Measurements from ENCODE around the gene CYP46A1.

- TF ChIP-seq TCF7L2 (IDR thresholded peaks at IDR 0.05; ENCODE audit: low read depth, low read length) (no peak), CTCF (IDR thresholded peaks at IDR 0.05) (no peak), POLR2AphosphoS5 (IDR thresholded peaks at IDR 0.05; ENCODE audit: low read depth, low read length) (no peak), SIN3A (IDR thresholded peaks at IDR 0.05; ENCODE audit: borderline replicate concordance, insufficient read depth, low read depth, low read length) (no peak)
- TF ChIP-seq, protein P1, sequence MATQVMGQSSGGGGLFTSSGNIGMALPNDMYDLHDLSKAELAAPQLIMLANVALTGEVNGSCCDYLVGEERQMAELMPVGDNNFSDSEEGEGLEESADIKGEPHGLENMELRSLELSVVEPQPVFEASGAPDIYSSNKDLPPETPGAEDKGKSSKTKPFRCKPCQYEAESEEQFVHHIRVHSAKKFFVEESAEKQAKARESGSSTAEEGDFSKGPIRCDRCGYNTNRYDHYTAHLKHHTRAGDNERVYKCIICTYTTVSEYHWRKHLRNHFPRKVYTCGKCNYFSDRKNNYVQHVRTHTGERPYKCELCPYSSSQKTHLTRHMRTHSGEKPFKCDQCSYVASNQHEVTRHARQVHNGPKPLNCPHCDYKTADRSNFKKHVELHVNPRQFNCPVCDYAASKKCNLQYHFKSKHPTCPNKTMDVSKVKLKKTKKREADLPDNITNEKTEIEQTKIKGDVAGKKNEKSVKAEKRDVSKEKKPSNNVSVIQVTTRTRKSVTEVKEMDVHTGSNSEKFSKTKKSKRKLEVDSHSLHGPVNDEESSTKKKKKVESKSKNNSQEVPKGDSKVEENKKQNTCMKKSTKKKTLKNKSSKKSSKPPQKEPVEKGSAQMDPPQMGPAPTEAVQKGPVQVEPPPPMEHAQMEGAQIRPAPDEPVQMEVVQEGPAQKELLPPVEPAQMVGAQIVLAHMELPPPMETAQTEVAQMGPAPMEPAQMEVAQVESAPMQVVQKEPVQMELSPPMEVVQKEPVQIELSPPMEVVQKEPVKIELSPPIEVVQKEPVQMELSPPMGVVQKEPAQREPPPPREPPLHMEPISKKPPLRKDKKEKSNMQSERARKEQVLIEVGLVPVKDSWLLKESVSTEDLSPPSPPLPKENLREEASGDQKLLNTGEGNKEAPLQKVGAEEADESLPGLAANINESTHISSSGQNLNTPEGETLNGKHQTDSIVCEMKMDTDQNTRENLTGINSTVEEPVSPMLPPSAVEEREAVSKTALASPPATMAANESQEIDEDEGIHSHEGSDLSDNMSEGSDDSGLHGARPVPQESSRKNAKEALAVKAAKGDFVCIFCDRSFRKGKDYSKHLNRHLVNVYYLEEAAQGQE (IDR thresholded peaks at IDR 0.05; ENCODE audit: insufficient read depth in 1 of 2, low read depth in 2 of 2, low read length in 1 of 2) = no peak
Measured at GRCh38 chr14:99701260-99701659, 17.2 kb downstream of the CYP46A1 start.

Data from Panc1 (cell line).